GM19025 (cell line): ENCODE data around the gene CRHR2.

ENCODE experiments used
- ATAC-seq: cut with Tn5 transposase; IDR thresholded peaks from one replicate; pipeline ENCODE4 v1.9.1; 2021; ENCODE audit warnings: mild to moderate bottlenecking, low read depth, moderate library complexity; ENCODE audit not compliant: unreplicated experiment

Gene CRHR2

GRCh38 chr7:30634634-30635201 lies 47.5 kb downstream of the CRHR2 start:
- no peak for ATAC-seq

GRCh38 chr7:30634193-30634626 lies 48.0 kb downstream of the CRHR2 start:
- no peak for ATAC-seq

GRCh38 chr7:30633223-30633622 lies 49.0 kb downstream of the CRHR2 start:
- ATAC-seq = no peak

GRCh38 chr7:30630986-30631385 lies 51.3 kb downstream of the CRHR2 start:
- peak; percentile 63 for ATAC-seq

- no peak for ATAC-seq
Observed at GRCh38 chr7:30627026-30627425, 55.2 kb downstream of the CRHR2 start.

- no peak for ATAC-seq
Observed at GRCh38 chr7:30625283-30625682, 57.0 kb downstream of the CRHR2 start.

GRCh38 chr7:30618961-30619360 lies 63.3 kb downstream of the CRHR2 start:
- no peak for ATAC-seq

- no peak for ATAC-seq
Observed at GRCh38 chr7:30618080-30618676, 64.1 kb downstream of the CRHR2 start.

GRCh38 chr7:30617359-30617758 lies 64.9 kb downstream of the CRHR2 start:
- no peak for ATAC-seq

GRCh38 chr7:30616318-30616717 lies 65.9 kb downstream of the CRHR2 start:
- ATAC-seq = no peak

GRCh38 chr7:30613366-30614325 lies 68.6 kb downstream of the CRHR2 start:
- ATAC-seq = no peak

- ATAC-seq = no peak
Observed at GRCh38 chr7:30612658-30613265, 69.5 kb downstream of the CRHR2 start.

- ATAC-seq = no peak
Observed at GRCh38 chr7:30605832-30606231, 76.4 kb downstream of the CRHR2 start.

GRCh38 chr7:30604901-30605300 lies 77.4 kb downstream of the CRHR2 start:
- ATAC-seq = no peak
